NCI-H460 (cell line): Measurements from ENCODE around the gene NUP43. TPM values are rescaled to one million over a fixed set of nuclear protein-coding genes. Genes with fewer than 3 reads are reported as not detected.
A peak's percentile ranks its signal among the peaks of the same experiment; 100 is the strongest.
"Not testable (repeated sequence)": the region's sequence is repeated elsewhere in the genome, so short reads cannot be mapped to it uniquely, and the experiment has no call there.

Source experiments
- DNase-seq: peaks from one replicate; pipeline ENCODE4 v3.0.0-alpha.2; 2016; ENCODE audit warnings: low read depth; ENCODE audit errors: extremely low read depth
- polyA plus RNA-seq: library from polyadenylated mRNA; depleted of rRNA; stranded (reverse); fragments of >200 nt; gene quantifications from 2 replicates; pipeline ENCODE4 v1.2.3, GENCODE V29; 2014; cell fraction: nucleus; rRNA removed
- total RNA-seq: library from RNA; depleted of rRNA; stranded (reverse); fragments of >200 nt; shearing (Covaris generic); gene quantifications from 2 replicates; pipeline ENCODE4 v1.2.3, GENCODE V29; 2014; rRNA removed

The NUP43 gene
- total RNA-seq: 25.4 and 29.1 TPM in 2 replicates
- 84.1 and 97.0 TPM in 2 replicates for polyA plus RNA-seq

- peak; percentile 86 for DNase-seq
Measured at GRCh38 chr6:149746147-149746946, at the start of gene NUP43. TSS of gene NUP43 (minus strand) at chr6:149746529. CDS start at chr6:149746495, 34 bp downstream.

DNA sequence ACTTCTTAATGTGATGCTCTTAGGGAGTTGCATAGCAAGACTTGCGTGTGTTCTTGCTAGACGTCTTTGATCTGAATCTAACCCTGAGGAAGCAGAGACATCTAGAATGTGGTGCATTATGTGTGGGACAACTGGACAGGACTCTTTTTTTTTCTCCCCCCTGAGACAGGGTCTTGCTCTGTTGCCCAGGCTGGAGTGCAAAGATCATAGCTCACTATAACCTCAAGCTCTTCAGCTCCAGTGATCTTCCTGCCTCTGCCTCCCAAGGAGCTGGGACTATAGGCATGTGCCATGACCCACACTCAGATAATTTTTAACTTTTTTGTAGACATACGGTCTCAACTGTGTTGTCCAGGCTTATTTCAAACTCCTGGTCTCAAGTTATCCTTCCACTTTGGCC lies 37.2 kb upstream of the NUP43 start:
- no peak for DNase-seq

DNA sequence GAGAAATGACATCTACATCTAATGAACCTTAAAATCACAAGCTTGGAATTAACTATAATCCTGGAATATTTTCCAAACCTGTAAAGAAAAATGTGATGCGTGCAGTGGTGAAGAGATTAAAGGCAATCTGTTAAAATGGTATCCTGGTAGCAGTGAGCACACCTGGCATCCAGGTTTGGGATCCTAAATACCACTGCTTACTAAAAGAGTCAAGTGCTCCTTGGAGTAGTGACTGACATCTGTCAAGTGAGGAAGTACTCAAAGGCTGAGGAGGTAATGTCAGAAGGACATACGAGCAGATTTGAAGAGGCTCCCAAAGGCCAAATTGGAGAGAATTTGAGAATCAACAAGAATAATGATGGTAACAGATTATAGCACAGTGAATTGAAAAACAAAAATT lies 36.0 kb upstream of the NUP43 start:
- DNase-seq: no peak

GRCh38 chr6:149781715-149782114 lies 35.4 kb upstream of the NUP43 start:
- no peak for DNase-seq

GRCh38 chr6:149779644-149779963 lies 33.3 kb upstream of the NUP43 start:
- no peak for DNase-seq

- no peak for DNase-seq
Measured at GRCh38 chr6:149777624-149778023, 31.3 kb upstream of the NUP43 start.

GRCh38 chr6:149771925-149772324 lies 25.6 kb upstream of the NUP43 start:
- no peak for DNase-seq

GRCh38 chr6:149771185-149771584 lies 24.9 kb upstream of the NUP43 start:
- no peak for DNase-seq

DNA sequence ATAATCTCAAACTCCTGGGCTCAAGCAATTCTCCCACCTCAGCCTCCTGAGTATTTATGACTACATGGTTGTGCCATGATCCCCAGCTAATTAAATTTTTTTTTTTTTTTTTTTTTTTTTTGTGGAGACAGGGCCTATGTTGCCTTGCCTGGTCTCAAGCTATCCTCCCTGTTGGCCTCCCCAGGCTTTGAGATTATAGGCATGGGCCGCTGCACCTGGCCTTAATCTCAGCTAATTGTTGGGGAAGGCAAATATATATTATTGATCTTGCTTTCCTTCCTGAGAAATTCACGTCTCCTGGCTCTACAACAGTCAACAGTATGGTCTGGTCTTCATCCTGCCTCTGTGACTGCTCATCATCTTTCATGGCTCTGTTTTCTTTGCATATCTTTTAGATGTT lies 23.3 kb upstream of the NUP43 start:
- DNase-seq: no peak

GRCh38 chr6:149766156-149766769 lies 19.9 kb upstream of the NUP43 start:
- DNase-seq: no peak

DNA sequence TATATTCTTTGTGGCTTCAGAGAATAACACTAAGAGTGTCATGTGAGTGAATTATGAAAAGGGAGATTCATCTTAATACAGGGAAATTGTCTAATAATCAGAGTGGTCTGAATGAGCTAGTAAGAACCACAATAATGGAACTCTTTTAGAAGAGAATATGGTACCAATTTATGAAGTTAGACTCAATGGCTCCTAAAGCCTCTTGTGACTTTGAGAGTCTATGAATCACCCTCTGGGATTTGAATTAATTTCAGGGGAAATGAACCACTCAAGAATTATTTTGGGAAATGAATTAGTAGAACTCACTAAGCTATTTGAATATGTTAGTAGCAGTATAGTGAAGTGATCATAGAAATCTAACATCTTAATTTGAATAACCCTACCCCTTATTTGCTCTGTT lies 17.5 kb upstream of the NUP43 start:
- no peak for DNase-seq

DNA sequence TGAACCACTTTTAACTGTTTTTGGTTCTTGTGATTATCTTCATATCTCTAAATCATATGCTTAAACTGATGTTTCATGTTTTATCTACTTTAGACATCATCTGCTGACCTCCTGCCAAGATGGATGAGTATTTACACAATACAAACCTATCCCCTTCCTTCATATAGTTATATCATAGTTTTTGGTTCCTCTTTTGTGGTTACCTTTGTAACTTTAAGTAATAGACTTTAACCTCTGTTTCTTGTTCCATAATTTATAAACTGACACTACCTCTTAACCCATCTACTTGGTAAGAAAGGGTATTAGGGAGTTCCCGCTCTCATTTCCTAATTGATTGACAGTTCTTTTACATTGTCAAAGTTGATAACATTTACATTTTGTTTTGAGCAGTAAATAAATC lies 15.1 kb upstream of the NUP43 start:
- DNase-seq: no peak

- no peak for DNase-seq
Measured at GRCh38 chr6:149756261-149756636, 9.9 kb upstream of the NUP43 start.

DNA sequence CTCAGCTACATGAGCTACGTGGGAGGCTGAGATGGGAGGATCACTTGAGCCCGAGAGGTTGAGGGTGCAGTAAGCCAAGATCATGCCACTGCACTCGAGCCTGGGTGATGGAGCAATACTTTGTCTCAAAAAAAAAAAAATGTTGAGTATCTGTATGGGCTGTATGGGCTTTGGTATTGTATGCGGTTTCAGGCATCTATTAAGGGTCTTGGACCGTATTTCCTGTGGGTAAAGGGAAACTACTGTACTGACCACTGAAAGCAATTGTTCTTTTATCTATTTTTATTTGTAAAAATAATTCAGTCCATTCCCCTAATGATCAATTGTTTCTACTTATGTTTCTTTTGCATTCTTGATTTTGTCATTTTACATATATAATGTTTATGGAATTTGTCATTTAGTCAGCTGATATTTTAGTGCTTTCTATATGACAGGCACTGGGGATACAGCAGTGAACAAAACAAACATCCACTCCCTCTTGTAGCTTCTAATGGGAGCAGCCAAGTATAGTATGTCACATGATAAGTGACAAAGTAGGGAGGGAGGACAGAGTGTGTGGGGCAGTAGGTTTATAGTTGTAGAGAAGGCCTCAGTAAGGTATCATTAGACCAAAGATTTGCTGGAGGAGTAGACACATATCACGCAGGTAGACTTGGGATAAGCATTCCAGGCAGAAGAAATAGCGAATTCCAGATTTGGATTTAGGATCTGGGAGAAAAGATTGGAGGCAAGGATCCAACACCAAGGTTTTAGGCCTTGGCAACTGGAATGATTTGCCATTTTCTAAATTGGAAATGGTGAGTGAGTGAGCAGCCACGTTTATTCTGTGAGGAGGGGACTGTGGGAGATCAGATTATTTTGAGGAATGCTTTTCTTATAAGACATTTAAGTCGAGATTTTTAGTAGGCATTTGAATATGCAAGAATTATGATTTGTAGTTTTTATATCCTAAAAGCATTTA lies 9.3 kb upstream of the NUP43 start:
- DNase-seq: no peak

DNA sequence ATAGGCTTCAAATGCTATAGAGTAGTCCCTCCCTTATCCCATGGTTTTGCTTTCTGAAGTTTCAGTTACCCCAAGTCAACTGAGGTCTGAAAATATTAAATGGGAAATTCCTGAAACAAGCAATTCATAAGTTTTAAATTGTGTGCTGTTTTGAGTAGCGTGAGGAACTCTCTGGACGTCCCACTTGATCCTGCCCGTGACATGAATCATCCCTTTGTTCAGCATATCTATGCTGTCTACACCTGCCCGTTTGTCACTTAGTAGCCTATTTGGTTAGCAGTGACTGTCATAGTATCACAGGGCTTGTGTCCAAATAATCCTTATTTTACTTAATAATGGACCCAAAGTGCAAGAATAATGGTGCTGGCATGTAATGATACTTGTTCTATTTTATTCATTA lies 8.2 kb upstream of the NUP43 start:
- no peak for DNase-seq

DNA sequence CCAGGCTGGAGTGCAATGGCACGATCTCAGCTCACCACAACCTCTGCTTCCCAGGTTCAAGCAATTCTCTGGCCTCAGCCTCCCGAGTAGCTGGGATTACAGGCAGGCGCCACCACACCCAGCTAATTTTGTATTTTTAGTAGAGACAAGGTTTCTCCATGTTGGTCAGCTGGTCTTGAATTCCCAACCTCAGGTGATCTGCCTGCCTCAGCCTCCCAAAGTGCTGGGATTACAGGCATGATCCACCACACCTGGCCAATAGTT lies 7.0 kb upstream of the NUP43 start:
- not testable (repeated sequence) for DNase-seq

GRCh38 chr6:149752600-149753373 lies 6.5 kb upstream of the NUP43 start:
- DNase-seq: no peak

DNA sequence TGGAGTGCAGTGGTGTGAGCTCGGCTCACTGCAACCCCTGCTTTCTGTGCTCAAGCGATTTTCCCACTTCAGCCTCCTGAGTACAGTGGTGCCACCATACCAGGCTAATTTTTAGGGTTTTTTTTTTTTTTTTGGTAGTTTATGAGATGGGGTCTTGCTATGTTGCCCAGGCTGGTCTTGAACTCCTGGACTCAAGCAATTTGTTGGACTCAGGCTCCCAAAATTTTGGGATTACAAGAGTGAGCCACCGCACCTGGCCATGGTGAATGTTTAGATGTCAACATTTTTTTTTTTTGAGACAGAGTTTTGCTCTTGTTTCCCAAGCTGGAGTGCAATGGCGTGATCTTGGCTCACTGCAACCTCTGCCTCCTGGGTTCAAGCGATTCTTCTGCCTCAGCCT lies 5.6 kb upstream of the NUP43 start:
- DNase-seq: not testable (repeated sequence)

DNA sequence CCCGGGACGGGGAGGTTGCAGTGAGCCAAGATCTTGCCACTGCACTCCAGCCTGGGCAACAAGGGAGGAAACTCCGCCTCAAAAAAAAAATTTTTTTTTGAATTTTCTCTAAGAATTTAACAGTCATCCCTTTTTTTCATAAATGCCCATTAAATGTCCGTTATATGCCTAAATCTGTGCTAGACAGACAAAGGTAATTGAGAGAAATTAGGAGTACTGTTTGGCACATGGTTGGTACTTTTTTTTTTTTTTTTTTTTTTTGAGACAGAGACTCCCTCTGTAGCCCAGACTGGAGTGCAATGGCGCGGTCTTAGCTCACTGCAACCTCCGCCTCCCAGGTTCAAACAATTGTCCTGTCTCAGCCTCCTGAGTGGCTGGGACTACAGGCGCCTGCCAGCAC lies 4.9 kb upstream of the NUP43 start:
- no peak for DNase-seq

DNA sequence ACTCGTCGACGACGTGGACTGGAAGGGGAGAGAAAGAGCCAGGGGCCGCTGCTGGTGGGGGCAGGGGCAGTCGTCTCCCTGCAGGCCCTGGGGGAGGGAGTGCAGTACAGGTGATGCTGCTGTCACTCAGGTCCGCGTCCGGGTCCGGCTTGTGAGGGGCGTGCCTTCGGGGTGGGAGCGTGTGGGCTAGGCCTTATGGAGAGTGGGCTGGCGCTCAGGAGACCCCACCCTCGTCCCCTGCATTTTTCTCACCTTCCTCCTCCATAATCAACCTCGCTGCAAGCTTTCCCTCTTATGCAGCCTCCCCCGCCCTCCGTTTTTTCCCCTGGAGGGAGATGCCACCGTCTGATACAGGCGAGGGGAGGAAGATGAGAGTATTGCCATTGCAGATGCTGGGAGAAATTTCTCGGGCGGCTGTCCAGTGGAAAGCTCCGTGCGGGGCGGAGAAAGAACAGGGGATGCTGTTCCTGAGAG lies 3.8 kb upstream of the NUP43 start:
- DNase-seq: peak; percentile 9
